Measurements from ENCODE around the gene KCNQ5. TPM values are rescaled to one million over a fixed set of nuclear protein-coding genes. Genes with fewer than 3 reads are reported as not detected.

KCNQ5 gene
- total RNA-seq, 2 experiments from 2014 or later, result 5.1 to 5.5 TPM

DNA sequence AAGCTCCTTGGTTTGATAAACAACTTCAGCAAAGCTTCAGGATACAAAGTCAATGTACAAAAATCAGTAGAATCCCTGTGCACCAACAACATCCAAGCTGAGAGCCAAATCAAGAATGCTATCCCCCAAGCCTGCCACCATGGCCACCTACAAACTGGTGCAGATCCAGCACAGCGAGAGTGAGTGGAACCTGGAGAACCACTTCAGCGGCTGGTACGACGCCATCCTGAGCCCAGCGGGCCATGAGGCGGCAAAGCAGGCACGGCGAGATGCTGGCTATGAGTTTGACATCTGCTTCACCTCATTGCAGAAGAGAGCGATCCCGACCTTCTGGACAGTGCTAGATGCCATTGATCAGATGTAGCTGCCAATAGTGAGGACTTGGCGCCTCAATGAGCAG is 433.1 kb downstream of the KCNQ5 start:
- Mint-ChIP-seq H3K36me3 (ENCODE audit: low read depth) (no peaks in the 10 kb centered on the region), H3K4me1 (no peaks in the 10 kb centered on the region), H3K27me3 (no peaks in the 10 kb centered on the region), H3K9me3 (ENCODE audit: low read depth) (no peaks in the 10 kb centered on the region), H3K4me3 (no peak overlapping the region), H3K27ac (no peak overlapping the region)
- DNase-seq, result no peak
- ChIA-PET POLR2A (no interaction called here), CTCF (no interaction called here)
- intact Hi-C loops (cut with DNase I, micrococcal nuclease), result no loop called here
- ATAC-seq, result no peak

DNA sequence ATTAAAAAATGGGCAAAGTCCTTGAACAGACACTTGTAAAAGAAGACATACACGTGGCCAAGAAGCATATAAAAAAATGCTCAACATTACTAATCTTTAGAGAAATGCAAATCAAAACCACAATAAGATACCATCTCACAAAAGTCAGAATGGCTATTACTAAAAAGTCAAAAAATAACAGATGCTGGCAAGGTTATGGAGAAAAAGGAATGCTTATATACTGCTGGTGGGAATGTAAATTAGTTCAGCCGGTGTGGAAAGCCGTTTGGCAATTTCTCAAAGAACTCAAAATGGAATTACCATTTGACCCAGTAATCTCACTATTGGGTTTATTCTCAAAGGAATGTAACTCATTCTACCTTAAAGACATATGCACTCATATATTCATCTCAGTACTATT is 436.9 kb downstream of the KCNQ5 start:
- H3K27me3 Mint-ChIP-seq, result no peaks in the 10 kb centered on the region
- no peaks in the 10 kb centered on the region for H3K36me3 Mint-ChIP-seq (ENCODE audit: low read depth)
- ChIA-PET CTCF (no interaction called here), POLR2A (no interaction called here)
- intact Hi-C loops (cut with DNase I, micrococcal nuclease), result no loop called here
- no peak for ATAC-seq
- H3K4me3 Mint-ChIP-seq, result no peak overlapping the region
- no peaks in the 10 kb centered on the region for H3K4me1 Mint-ChIP-seq
- H3K9me3 Mint-ChIP-seq (ENCODE audit: low read depth), result no peaks in the 10 kb centered on the region
- DNase-seq, result no peak
- no peak overlapping the region for H3K27ac Mint-ChIP-seq

DNA sequence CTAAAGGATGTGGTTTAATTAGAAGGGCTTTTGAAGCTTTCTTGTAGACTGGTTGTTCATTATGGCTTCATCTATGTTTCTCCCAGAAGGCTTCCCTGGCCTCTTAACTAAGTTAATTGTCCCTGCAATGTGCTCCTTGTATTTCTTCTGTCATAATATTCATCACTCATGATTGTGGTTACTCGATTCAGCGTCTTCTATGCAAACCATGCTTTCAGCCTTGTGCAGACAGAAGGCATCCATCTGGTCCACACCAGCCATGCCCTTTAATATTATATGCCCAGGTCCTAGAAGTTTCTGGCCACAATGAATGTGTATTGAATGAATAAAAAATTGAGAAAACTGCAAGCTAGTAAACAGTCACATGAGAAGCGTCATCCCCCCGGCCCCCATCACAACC is 440.3 kb downstream of the KCNQ5 start:
- Mint-ChIP-seq H3K27me3 (no peaks in the 10 kb centered on the region), H3K4me1 (no peaks in the 10 kb centered on the region), H3K9me3 (ENCODE audit: low read depth) (no peaks in the 10 kb centered on the region), H3K4me3 (no peak overlapping the region), H3K27ac (no peak overlapping the region), H3K36me3 (ENCODE audit: low read depth) (no peaks in the 10 kb centered on the region)
- CTCF ChIA-PET, result no interaction called here
- ATAC-seq (no peak), DNase-seq (no peak)
- intact Hi-C loops (cut with DNase I, micrococcal nuclease), result no loop called here
- POLR2A ChIA-PET, result interaction anchor here (0.5 kb wide), 1 partner anchor 67 kb away, joined by 3 read pairs; no protein-coding TSS in a partner anchor

DNA sequence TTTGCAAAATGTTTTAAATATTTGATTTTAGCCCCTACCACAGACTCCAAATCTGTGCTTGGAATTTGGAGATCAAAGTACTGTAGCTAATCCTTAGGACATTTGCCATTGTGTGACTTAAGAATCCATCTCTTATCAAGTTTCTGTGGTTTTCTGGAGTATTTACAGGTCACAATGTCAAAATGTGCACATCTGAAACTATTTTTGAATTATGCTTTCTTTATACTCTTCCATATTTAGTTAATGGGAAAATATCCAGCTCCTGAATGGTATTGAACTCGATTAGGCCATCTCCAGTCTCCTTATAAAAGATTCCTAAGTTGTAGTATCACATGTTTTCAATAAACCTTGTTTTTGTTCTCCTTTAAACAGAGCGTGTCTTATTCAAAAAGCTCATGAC is 441.0 kb downstream of the KCNQ5 start:
- H3K4me3 Mint-ChIP-seq, result no peak overlapping the region
- no peaks in the 10 kb centered on the region for H3K9me3 Mint-ChIP-seq (ENCODE audit: low read depth)
- no peaks in the 10 kb centered on the region for H3K4me1 Mint-ChIP-seq
- DNase-seq, result no peak
- intact Hi-C loops (cut with DNase I, micrococcal nuclease), result no loop called here
- ATAC-seq, result no peak
- CTCF ChIA-PET, result no interaction called here
- POLR2A ChIA-PET, result no interaction called here
- H3K27ac Mint-ChIP-seq, result no peak overlapping the region
- no peaks in the 10 kb centered on the region for H3K36me3 Mint-ChIP-seq (ENCODE audit: low read depth)
- no peaks in the 10 kb centered on the region for H3K27me3 Mint-ChIP-seq

DNA sequence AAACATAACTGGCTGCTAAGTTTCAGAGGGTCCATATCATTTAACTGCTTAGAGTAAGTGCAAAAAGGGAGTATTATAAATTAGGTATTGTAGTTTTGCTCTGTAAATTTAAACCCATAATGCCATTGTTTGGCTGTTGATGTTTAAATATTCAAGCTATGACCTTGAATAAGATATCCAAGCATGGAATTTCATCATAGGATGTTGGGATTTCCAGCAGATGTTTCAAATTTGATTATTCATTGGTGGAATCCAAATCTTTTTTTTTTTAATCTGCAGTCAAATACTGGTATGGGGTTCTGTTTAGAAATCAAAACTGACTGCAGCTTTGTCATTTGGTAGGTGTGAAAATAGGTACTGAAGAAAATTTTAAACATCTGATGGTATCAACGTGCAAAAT is 442.4 kb downstream of the KCNQ5 start:
- H3K27me3 Mint-ChIP-seq, result no peaks in the 10 kb centered on the region
- no peaks in the 10 kb centered on the region for H3K4me1 Mint-ChIP-seq
- no peaks in the 10 kb centered on the region for H3K36me3 Mint-ChIP-seq (ENCODE audit: low read depth)
- ChIA-PET CTCF (interaction anchor here (0.6 kb wide), 1 partner anchor 218 kb away, joined by 4 read pairs; no protein-coding TSS in a partner anchor), POLR2A (no interaction called here)
- ATAC-seq (no peak), DNase-seq (no peak)
- H3K27ac Mint-ChIP-seq, result no peak overlapping the region
- no peak overlapping the region for H3K4me3 Mint-ChIP-seq
- intact Hi-C loops (cut with DNase I, micrococcal nuclease), result no loop called here
- no peaks in the 10 kb centered on the region for H3K9me3 Mint-ChIP-seq (ENCODE audit: low read depth)

DNA sequence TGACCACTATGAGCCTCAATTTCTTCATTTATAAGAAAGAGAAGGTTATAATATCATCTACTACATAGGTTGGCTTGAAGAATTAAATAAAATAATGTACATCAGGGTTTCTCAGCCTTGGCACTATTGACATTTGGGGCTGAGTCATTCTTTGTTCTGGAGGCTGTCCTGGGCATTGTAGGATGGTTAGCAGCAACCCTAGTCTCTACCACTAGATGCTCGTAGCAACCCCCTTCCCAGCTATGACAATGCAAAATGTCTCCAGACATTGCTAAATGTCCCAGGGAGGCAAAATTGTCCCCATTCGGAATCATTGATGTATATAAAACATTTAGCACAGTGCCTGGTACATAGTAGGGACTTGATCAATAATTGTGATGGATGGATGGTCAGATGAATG is 451.4 kb downstream of the KCNQ5 start:
- intact Hi-C loops (cut with DNase I, micrococcal nuclease), result no loop called here
- H3K9me3 Mint-ChIP-seq (ENCODE audit: low read depth), result no peaks in the 10 kb centered on the region
- H3K27me3 Mint-ChIP-seq, result no peaks in the 10 kb centered on the region
- no peak overlapping the region for H3K27ac Mint-ChIP-seq
- H3K4me3 Mint-ChIP-seq, result no peak overlapping the region
- no peaks in the 10 kb centered on the region for H3K36me3 Mint-ChIP-seq (ENCODE audit: low read depth)
- H3K4me1 Mint-ChIP-seq, result no peaks in the 10 kb centered on the region
- POLR2A ChIA-PET, result no interaction called here
- CTCF ChIA-PET, result interaction anchor here (1.4 to 1.8 kb wide), 2 partner anchors 31 to 57 kb away, joined by 3 to 5 read pairs; no protein-coding TSS in a partner anchor
- no peak for DNase-seq
- no peak for ATAC-seq

DNA sequence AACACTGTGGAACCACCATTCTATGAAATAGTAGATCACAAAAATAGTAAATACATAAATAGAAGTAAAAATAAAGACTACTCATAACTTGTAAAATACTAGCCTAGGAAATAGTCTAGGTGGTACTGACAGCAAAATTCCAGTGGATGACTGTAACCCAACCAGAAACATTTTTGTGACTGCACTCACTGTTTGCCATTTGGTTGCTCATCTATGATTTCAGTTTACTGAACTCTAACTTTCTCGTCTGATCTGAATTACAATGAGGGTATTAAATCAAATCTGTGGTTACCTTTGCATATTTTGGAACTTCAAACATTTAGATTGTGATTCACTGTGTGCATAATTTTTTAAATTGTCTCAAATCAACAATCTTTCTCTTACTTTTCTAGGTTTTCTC is 452.3 kb downstream of the KCNQ5 start:
- Mint-ChIP-seq H3K27me3 (no peaks in the 10 kb centered on the region), H3K27ac (no peak overlapping the region), H3K4me1 (no peaks in the 10 kb centered on the region), H3K36me3 (ENCODE audit: low read depth) (no peaks in the 10 kb centered on the region), H3K9me3 (ENCODE audit: low read depth) (no peaks in the 10 kb centered on the region), H3K4me3 (no peak overlapping the region)
- intact Hi-C loops (cut with DNase I, micrococcal nuclease), result no loop called here
- DNase-seq (no peak), ATAC-seq (no peak)
- ChIA-PET POLR2A (no interaction called here), CTCF (interaction anchor here (0.6 to 1.8 kb wide), 3 partner anchors 30 to 370 kb away, joined by 3 to 5 read pairs (median 4); no protein-coding TSS in a partner anchor)

DNA sequence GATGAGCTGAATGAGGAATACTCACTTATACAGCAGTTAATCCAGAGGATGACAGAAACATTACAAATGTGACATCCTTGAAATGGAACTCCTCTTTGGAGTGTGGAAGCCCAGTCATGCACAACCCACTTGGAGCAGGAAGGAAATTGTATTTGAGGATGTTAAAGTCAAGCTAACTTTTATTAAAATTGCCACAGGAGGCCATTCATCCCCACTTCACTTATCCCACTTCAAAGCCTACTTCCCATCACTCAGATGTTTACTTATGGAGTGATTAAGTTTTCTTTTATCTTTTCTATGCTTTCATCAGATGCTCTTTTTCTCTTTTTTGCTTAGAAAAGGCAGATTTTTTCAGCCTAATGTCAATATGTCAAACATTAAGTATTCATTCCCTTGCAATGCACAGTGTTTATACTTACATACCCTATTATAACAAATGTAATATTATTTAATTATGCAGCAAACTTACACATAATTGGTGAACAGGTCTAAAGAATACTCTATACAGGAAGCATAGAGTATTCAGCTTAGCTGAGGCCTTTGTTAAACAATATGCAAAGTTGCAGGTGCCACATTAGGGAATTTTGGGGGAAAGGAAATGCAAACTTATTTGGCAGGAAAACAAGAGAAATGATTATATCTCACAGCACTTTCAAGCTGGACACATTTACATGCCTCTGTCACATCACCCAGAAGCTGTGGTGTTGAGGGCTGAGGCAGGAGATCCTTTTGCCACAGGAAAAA is 454.5 kb downstream of the KCNQ5 start:
- Mint-ChIP-seq H3K9me3 (ENCODE audit: low read depth) (no peaks in the 10 kb centered on the region), H3K27ac (no peak overlapping the region), H3K27me3 (no peaks in the 10 kb centered on the region), H3K36me3 (ENCODE audit: low read depth) (no peaks in the 10 kb centered on the region), H3K4me1 (no peaks in the 10 kb centered on the region), H3K4me3 (no peak overlapping the region)
- ChIA-PET POLR2A (no interaction called here), CTCF (no interaction called here)
- intact Hi-C loops (cut with DNase I, micrococcal nuclease), result no loop called here
- ATAC-seq (no peak), DNase-seq (no peak)

DNA sequence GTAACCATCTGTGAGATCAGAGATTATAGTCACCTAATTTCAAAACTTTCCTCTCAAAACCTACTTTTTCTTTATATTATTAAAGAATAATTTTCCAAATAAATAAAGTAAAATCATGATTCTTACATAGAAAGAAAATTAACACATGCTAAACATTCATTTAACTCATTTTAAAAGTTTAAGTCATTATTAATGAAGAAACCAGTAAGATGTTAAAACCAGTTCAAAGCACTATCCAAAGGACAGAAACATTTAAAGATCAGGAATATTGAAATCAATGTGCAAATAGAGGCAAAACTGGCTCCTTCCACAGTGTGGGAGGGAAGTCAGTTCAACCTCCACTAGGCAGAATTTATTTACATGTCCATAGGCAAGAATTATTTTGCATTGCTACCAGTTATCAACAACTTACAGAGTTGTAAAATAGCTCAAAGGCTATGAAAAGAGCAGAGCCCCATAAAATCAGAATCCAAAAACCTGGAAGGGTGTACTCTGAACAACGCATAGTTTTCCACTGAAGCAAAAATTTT is 456.5 kb downstream of the KCNQ5 start:
- no peak overlapping the region for H3K4me3 Mint-ChIP-seq
- ATAC-seq, result no peak
- ChIA-PET POLR2A (no interaction called here), CTCF (no interaction called here)
- H3K27me3 Mint-ChIP-seq, result no peaks in the 10 kb centered on the region
- H3K9me3 Mint-ChIP-seq (ENCODE audit: low read depth), result no peaks in the 10 kb centered on the region
- no peak for DNase-seq
- no peaks in the 10 kb centered on the region for H3K36me3 Mint-ChIP-seq (ENCODE audit: low read depth)
- H3K4me1 Mint-ChIP-seq, result no peaks in the 10 kb centered on the region
- intact Hi-C loops (cut with DNase I, micrococcal nuclease), result no loop called here
- H3K27ac Mint-ChIP-seq, result no peak overlapping the region

DNA sequence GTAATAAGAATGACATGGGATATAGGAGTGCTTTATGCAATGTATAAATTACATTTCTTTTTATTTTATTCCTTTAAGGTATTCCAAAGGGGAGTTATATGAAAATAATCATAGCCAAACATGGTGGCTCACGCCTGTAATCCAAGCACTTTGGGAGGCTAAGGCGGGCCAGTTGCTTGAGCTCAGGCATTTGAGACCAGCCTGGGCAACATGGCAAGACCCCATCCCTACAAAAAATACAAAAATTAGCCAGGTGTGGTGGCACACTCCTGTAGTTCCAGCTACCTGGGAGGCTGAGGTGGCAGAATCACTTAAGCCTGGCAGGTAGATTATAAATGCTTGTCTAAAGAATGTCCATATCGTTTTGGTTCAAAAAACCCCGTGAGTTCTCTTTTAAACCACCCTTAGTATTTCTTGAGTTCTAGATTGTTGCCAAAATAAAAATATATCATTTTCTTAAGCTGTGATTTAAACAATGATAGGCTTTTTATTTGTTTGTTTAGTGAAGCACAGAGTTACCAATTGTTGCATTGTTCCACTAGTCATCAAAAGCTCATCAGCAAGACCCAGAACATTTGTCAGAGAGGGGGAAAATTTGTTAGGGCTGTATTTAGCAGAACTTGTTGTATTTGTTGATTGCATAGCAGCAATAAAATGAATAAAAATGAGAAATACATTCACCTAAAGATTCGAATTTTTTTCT is 457.2 kb downstream of the KCNQ5 start:
- H3K4me1 Mint-ChIP-seq, result no peaks in the 10 kb centered on the region
- no peak for ATAC-seq
- no peak overlapping the region for H3K4me3 Mint-ChIP-seq
- no peaks in the 10 kb centered on the region for H3K9me3 Mint-ChIP-seq (ENCODE audit: low read depth)
- DNase-seq, result no peak
- intact Hi-C loops (cut with DNase I, micrococcal nuclease), result no loop called here
- ChIA-PET CTCF (no interaction called here), POLR2A (no interaction called here)
- no peaks in the 10 kb centered on the region for H3K36me3 Mint-ChIP-seq (ENCODE audit: low read depth)
- H3K27ac Mint-ChIP-seq, result no peak overlapping the region
- H3K27me3 Mint-ChIP-seq, result no peaks in the 10 kb centered on the region

DNA sequence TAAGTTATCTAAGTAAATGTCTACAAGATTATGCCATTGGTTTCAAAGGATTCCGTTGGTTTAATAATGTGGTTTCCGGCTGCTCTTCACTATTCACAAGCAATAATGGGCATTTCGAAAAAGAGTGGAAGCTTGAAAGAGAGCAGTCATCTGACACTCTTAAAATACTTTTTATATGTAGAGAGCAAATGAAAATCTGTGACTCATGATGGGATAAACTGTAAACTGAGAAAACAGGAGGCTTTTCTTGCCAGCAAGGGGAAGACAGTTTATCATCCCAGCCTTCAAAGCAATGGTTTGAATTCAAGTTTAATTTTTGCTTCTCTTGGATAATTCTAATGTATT is 457.7 kb downstream of the KCNQ5 start:
- Mint-ChIP-seq H3K4me3 (no peak overlapping the region), H3K4me1 (no peaks in the 10 kb centered on the region), H3K27me3 (no peaks in the 10 kb centered on the region), H3K27ac (no peak overlapping the region), H3K36me3 (ENCODE audit: low read depth) (no peaks in the 10 kb centered on the region), H3K9me3 (ENCODE audit: low read depth) (no peaks in the 10 kb centered on the region)
- no peak for ATAC-seq
- POLR2A ChIA-PET, result no interaction called here
- CTCF ChIA-PET, result no interaction called here
- intact Hi-C loops (cut with DNase I, micrococcal nuclease), result no loop called here
- no peak for DNase-seq

DNA sequence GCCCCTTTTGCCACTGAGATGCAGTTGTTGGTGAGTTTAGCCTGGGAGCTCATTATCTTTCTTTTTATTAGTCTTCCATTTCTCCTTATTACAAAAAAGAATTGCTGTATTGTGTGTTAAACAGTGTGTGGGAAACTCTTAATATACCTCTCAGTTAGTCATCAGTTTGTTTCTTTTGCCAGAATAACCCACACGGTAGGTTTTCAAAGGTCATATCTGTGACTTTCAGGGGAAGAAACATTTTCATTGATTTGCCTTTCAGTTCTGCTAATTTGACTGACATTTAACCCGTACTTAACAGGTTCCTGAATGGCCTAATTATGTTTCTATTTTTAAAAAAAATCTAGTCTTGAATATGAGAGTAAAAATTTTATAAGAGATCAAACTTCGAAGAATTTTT is 458.1 kb downstream of the KCNQ5 start:
- ChIA-PET CTCF (no interaction called here), POLR2A (no interaction called here)
- Mint-ChIP-seq H3K27me3 (no peaks in the 10 kb centered on the region), H3K4me1 (no peaks in the 10 kb centered on the region), H3K27ac (no peak overlapping the region), H3K36me3 (ENCODE audit: low read depth) (no peaks in the 10 kb centered on the region), H3K9me3 (ENCODE audit: low read depth) (no peaks in the 10 kb centered on the region), H3K4me3 (no peak overlapping the region)
- ATAC-seq (no peak), DNase-seq (no peak)
- intact Hi-C loops (cut with DNase I, micrococcal nuclease), result no loop called here
